Neuronal stem cell (in vitro differentiated cells): ENCODE measurements around the gene P3H4.

ENCODE experiments used
- DNase-seq: peaks from one replicate; pipeline ENCODE4 v3.0.0-alpha.2; 2013; ENCODE audit warnings: low spot score
- H2AFZ ChIP-seq: one replicate; pipeline ENCODE4 v1.6.1; 2013; ENCODE audit warnings: mild to moderate bottlenecking, low read length, inconsistent platforms
- H2AK5ac ChIP-seq: 2 replicates; pipeline ENCODE4 v1.6.1; 2013; ENCODE audit warnings: low read depth, mild to moderate bottlenecking, inconsistent platforms, low read length, moderate library complexity, mixed read lengths
- H2BK120ac ChIP-seq: 2 replicates; pipeline ENCODE4 v1.6.1; 2013; ENCODE audit warnings: low read depth, mild to moderate bottlenecking, inconsistent platforms, low read length, moderate library complexity, mixed read lengths
- H2BK12ac ChIP-seq: one replicate; pipeline ENCODE4 v1.6.1; 2013; ENCODE audit warnings: low read length, inconsistent platforms
- H2BK15ac ChIP-seq: 2 replicates; pipeline ENCODE4 v1.6.1; 2013; ENCODE audit warnings: mild to moderate bottlenecking, low read length, inconsistent platforms, mixed read lengths
- H2BK5ac ChIP-seq: one replicate; pipeline ENCODE4 v1.6.1; 2013; ENCODE audit warnings: inconsistent platforms, mild to moderate bottlenecking, low read length, moderate library complexity
- H3K14ac ChIP-seq: one replicate; pipeline ENCODE4 v1.6.1; 2013; ENCODE audit warnings: low read length, inconsistent platforms
- H3K18ac ChIP-seq: 2 replicates; pipeline ENCODE4 v1.6.1; 2013; ENCODE audit warnings: low read length, inconsistent platforms
- H3K23ac ChIP-seq: 2 replicates; pipeline ENCODE4 v1.6.1; 2013; ENCODE audit warnings: low read depth, mild to moderate bottlenecking, mixed read lengths, low read length, inconsistent platforms; ENCODE audit not compliant: poor library complexity
- H3K27ac ChIP-seq: replicated peaks from 3 replicates; pipeline ENCODE4 v1.5.1; 2013; ENCODE audit warnings: low read length, inconsistent platforms
- H3K27me3 ChIP-seq, 3 experiments: 2 replicates each; pipeline ENCODE4 v1.6.1; 2013; ENCODE audit warnings: low read length in 3 of 3, mild to moderate bottlenecking in 2 of 3, inconsistent platforms in 1 of 3, low read depth in 1 of 3, mixed read lengths in 1 of 3, moderate library complexity in 1 of 3; ENCODE audit not compliant: control insufficient read depth in 3 of 3, insufficient read depth in 3 of 3
- H3K36me3 ChIP-seq, 2 donors: replicated peaks in 1 of 2; 2 replicates each; pipeline ENCODE4 v1.6.1; 2013; ENCODE audit warnings: low read length in 2 of 2; ENCODE audit not compliant: control insufficient read depth in 2 of 2, insufficient read depth in 2 of 2
- H3K4ac ChIP-seq: 2 replicates; pipeline ENCODE4 v1.6.1; 2013; ENCODE audit warnings: inconsistent platforms, mild to moderate bottlenecking, low read length, moderate library complexity
- H3K4me1 ChIP-seq, 2 donors: 1 replicate in 1 of 2; 2 replicates in 1 of 2; pipeline ENCODE4 v1.6.1; 2013; ENCODE audit warnings: low read length in 2 of 2, low read depth in 1 of 2; ENCODE audit not compliant: control insufficient read depth in 2 of 2, insufficient read depth in 1 of 2
- H3K4me2 ChIP-seq: one replicate; pipeline ENCODE4 v1.6.1; 2013; ENCODE audit warnings: mild to moderate bottlenecking, low read length, inconsistent platforms; ENCODE audit not compliant: insufficient read depth, poor library complexity, severe bottlenecking
- H3K4me3 ChIP-seq, 2 donors: 2 replicates each; pipeline ENCODE4 v1.5.1; 2013; ENCODE audit warnings: low read length in 2 of 2, mild to moderate bottlenecking in 2 of 2, inconsistent platforms in 1 of 2, moderate library complexity in 1 of 2
- H3K79me1 ChIP-seq: one replicate; pipeline ENCODE4 v1.6.1; 2013; ENCODE audit warnings: low read depth, mild to moderate bottlenecking, inconsistent platforms, low read length, moderate library complexity
- H3K9ac ChIP-seq: one replicate; pipeline ENCODE4 v1.6.1; 2013; ENCODE audit warnings: mild to moderate bottlenecking, low read depth, low read length, inconsistent platforms; ENCODE audit not compliant: poor library complexity
- H3K9me3 ChIP-seq, 2 donors: replicated peaks in 1 of 2; 2 replicates each; pipeline versions ENCODE3 to v1.6.1; 2013; ENCODE audit warnings: low read length in 2 of 2, mild to moderate bottlenecking in 2 of 2, inconsistent platforms in 1 of 2, low read depth in 1 of 2, mixed read lengths in 1 of 2, moderate library complexity in 1 of 2; ENCODE audit not compliant: control insufficient read depth in 2 of 2, insufficient read depth in 1 of 2
- H4K8ac ChIP-seq: one replicate; pipeline ENCODE4 v1.6.1; 2013; ENCODE audit warnings: low read depth, mild to moderate bottlenecking, inconsistent platforms, low read length, moderate library complexity
- H4K91ac ChIP-seq: one replicate; pipeline ENCODE4 v1.6.1; 2013; ENCODE audit warnings: low read length, low read depth, mild to moderate bottlenecking, inconsistent platforms; ENCODE audit not compliant: poor library complexity
- WGBS, 2 donors: extraction: QIAGEN DNeasy Blood & Tissue Kit; methylation state at CpG; one replicate each; pipeline ENCODE4 v1.1.7; 2013; ENCODE audit warnings: missing lambda C conversion rate in 2 of 2, mixed read lengths in 1 of 2; ENCODE audit not compliant: insufficient read length in 2 of 2, insufficient replicate concordance in 1 of 2; ENCODE audit errors: extremely low coverage in 2 of 2; 5-methylcytosine and 5-hydroxymethylcytosine counted together

Gene P3H4

DNA sequence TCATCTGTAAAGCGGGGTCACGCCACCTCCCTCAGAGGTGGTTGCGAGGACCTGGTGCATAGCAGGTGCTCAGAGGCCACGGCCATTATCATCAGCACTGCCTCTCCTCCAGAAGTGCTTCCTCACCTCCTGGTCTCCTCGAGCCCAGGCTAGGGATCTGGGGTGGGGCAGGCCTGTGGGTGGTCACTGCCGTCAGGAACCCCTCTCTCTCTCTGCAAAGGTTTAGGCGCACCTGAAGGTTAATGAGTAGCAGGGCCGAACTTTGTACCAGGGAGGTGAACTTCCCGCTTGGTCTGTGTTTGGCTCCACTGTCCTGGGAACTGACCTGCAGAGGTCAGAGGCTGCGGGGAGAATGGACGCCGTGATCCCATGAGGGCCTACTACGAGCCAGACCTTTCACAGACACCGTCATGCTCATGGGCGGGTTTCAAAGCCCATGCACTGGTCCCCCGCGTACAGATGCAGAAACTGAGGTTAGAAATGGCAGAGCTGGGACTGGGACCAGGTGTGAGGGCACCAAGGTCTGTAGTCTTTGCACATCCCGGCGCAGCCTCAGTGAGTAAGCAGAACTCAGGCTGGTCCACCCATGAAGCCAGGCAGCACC, 39.1 kb downstream of the P3H4 start:
- no CpG with 5 or more reads among the region's 19 CpGs for WGBS, 2 donors
- no peak overlapping the region for H3K4me3 ChIP-seq
- no peak for DNase-seq
- no peak overlapping the region for H3K4ac ChIP-seq
- no peaks in the 10 kb centered on the region for H3K9me3 ChIP-seq
- peaks cover 10% of the 10 kb centered on the region for H3K79me1 ChIP-seq
- no peak overlapping the region for H4K91ac ChIP-seq
- no peak overlapping the region for H3K27ac ChIP-seq
- no peak overlapping the region for H2BK12ac ChIP-seq
- H2BK120ac ChIP-seq = no peak overlapping the region
- peaks cover 26 to 35% of the 10 kb centered on the region in 2 donors for H3K4me1 ChIP-seq
- no peak overlapping the region for H2AK5ac ChIP-seq
- no peak overlapping the region for H3K23ac ChIP-seq
- H3K36me3 ChIP-seq = peaks cover 34 to 46% of the 10 kb centered on the region in 2 donors
- no peak overlapping the region for H4K8ac ChIP-seq
- no peak overlapping the region for H2BK15ac ChIP-seq
- no peak overlapping the region for H2AFZ ChIP-seq
- H3K18ac ChIP-seq = peak overlapping the region; percentile 40
- no peaks in the 10 kb centered on the region for H3K27me3 ChIP-seq
- peak overlapping the region; percentile 63 for H3K9ac ChIP-seq
- H2BK5ac ChIP-seq = no peak overlapping the region
- H3K4me2 ChIP-seq = no peak overlapping the region
- no peak overlapping the region for H3K14ac ChIP-seq

DNA sequence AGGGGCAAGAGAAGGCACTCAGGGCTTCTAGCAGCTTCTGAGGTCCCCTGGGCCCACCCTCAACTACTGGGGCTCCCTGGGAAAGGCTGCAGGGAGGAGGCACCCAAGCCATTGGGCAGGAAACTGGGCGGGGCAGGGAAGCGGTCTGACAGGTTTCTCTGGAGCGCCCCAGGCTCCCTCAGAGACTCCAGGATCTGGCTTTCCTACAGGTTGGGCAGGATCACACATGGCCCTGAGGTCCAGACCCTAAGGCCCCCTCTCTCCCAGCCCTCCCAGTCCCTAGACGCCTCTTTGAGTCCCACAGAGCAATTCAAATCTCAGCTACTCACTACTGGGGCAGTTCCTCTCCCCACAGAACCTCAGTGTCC, 39.5 kb downstream of the P3H4 start:
- no peak for DNase-seq
- Histone ChIP-seq H4K8ac (no peak overlapping the region), H3K9ac (no peak overlapping the region), H3K18ac (peak overlapping the region; percentile 49), H2BK5ac (no peak overlapping the region), H3K27ac (no peak overlapping the region), H2BK15ac (no peak overlapping the region), H2AK5ac (peak overlapping the region; percentile 22), H3K23ac (no peak overlapping the region), H3K27me3 (no peaks in the 10 kb centered on the region), H2BK120ac (no peak overlapping the region), H3K79me1 (peaks cover 10% of the 10 kb centered on the region), H3K4me1 (peaks cover 21 to 30% of the 10 kb centered on the region in 2 donors), H4K91ac (no peak overlapping the region), H3K9me3 (peaks cover 0 to under 1% of the 10 kb centered on the region in 2 donors), H3K36me3 (peaks cover 37 to 51% of the 10 kb centered on the region in 2 donors), H2BK12ac (no peak overlapping the region), H2AFZ (no peak overlapping the region), H3K4me3 (no peak overlapping the region), H3K14ac (no peak overlapping the region), H3K4ac (no peak overlapping the region), H3K4me2 (no peak overlapping the region)
- no CpG with 5 or more reads among the region's 4 CpGs for WGBS, 2 donors

DNA sequence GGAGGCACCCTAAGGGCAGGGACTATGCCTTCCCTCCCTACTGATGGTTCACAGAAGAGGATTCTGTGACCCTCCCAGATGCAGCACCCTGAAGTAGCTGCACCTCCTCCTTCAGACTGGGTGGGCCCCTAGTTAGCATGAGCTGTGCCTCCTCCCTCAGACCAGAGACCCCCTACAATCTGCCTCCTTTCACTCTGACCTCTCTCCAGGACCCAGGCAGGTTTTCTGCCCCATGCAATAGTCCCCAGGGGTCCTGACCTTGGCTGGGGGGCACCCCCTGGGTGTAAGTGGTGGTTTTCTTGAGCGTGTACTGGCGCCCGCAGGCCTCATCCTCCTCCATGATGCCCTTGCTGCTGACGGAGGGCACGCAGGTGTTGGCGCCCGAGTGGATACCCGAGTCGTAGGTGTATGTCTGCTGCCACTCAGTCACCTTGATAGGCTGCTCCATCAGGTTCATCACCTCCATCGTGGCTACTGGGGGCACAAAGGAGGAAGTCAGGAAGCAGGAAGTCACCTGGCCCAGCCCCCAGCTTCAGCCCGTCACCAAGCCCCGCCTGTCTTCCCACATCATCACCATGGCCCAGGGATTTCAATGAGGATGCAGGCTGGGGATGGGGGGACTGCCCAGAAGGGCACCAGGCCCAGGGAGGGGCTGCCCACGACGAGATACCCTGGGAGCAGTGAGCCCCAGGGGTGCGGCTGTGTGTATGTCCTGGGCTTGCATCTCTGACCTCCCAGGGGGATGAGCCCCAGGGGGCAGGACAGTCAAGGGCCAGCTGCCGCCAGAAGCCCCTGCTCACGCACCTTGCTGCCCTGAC, 40.2 kb downstream of the P3H4 start:
- no peak overlapping the region for H4K8ac ChIP-seq
- H3K36me3 ChIP-seq = peaks cover 39 to 56% of the 10 kb centered on the region in 2 donors
- no peaks in the 10 kb centered on the region for H3K27me3 ChIP-seq
- H2AFZ ChIP-seq = no peak overlapping the region
- no peak overlapping the region for H3K14ac ChIP-seq
- H3K4me2 ChIP-seq = no peak overlapping the region
- H2AK5ac ChIP-seq = peak overlapping the region; percentile 33
- H3K18ac ChIP-seq = no peak overlapping the region
- H3K4ac ChIP-seq = no peak overlapping the region
- no peak overlapping the region for H3K4me3 ChIP-seq
- no peak overlapping the region for H2BK12ac ChIP-seq
- H3K23ac ChIP-seq = no peak overlapping the region
- peak overlapping the region; percentile 3 for H3K9ac ChIP-seq
- peaks cover 18 to 28% of the 10 kb centered on the region in 2 donors for H3K4me1 ChIP-seq
- peaks cover 10% of the 10 kb centered on the region for H3K79me1 ChIP-seq
- H4K91ac ChIP-seq = no peak overlapping the region
- no CpG with 5 or more reads among the region's 17 CpGs for WGBS, 2 donors
- no peak for DNase-seq
- peaks cover 0 to 1% of the 10 kb centered on the region in 2 donors for H3K9me3 ChIP-seq
- H2BK120ac ChIP-seq = no peak overlapping the region
- no peak overlapping the region for H2BK15ac ChIP-seq
- H3K27ac ChIP-seq = no peak overlapping the region
- H2BK5ac ChIP-seq = no peak overlapping the region

DNA sequence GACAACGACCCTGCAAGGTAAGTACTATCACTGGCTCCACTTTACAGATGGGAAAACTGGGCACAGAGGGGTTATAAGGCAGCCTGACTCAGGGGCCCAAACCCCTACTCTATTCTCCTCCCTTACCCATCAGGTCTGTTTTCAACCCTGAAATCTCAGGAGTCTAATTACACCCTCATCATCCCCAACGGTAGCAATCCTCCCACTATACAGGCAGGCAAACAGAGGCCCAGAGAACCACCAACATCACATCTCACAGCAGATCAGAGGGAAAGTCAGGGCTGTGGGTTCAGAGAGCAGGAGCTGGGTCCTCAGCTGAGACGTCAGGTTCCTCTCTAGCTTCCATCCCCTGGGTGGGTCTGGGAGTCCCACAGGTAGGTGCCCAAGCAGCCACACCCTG, 41.8 kb downstream of the P3H4 start:
- no peak overlapping the region for H3K14ac ChIP-seq
- H3K4ac ChIP-seq = no peak overlapping the region
- no peak overlapping the region for H2BK5ac ChIP-seq
- H2AFZ ChIP-seq = no peak overlapping the region
- H3K23ac ChIP-seq = no peak overlapping the region
- no peak overlapping the region for H3K18ac ChIP-seq
- no peak overlapping the region for H2BK12ac ChIP-seq
- H2BK15ac ChIP-seq = no peak overlapping the region
- peaks cover 7 to 15% of the 10 kb centered on the region in 2 donors for H3K4me1 ChIP-seq
- no peak overlapping the region for H3K4me2 ChIP-seq
- no peak for DNase-seq
- no peak overlapping the region for H2AK5ac ChIP-seq
- H3K27me3 ChIP-seq = no peaks in the 10 kb centered on the region
- no peak overlapping the region for H4K8ac ChIP-seq
- no peak overlapping the region for H2BK120ac ChIP-seq
- H3K4me3 ChIP-seq = no peak overlapping the region
- peaks cover 10% of the 10 kb centered on the region for H3K79me1 ChIP-seq
- no peak overlapping the region for H4K91ac ChIP-seq
- H3K9ac ChIP-seq = no peak overlapping the region
- H3K36me3 ChIP-seq = peaks cover 39 to 70% of the 10 kb centered on the region in 2 donors
- H3K27ac ChIP-seq = no peak overlapping the region
- WGBS, 2 donors = no CpG with 5 or more reads among the region's 3 CpGs
- peaks cover 0 to 1% of the 10 kb centered on the region in 2 donors for H3K9me3 ChIP-seq
